Liver (tissue), 9 donors: ENCODE results near the gene ASXL2. TPM values are rescaled to one million over a fixed set of nuclear protein-coding genes. Genes with fewer than 3 reads are reported as not detected.

Experiments used
- DNase-seq: peaks from one replicate; pipeline ENCODE4 v3.0.0-alpha.2; 2017; ENCODE audit warnings: low spot score
- H3K27ac ChIP-seq, 2 donors: one replicate each; pipeline ENCODE4 v1.7.0; 2013; ENCODE audit warnings: inconsistent platforms in 2 of 2, low read length in 2 of 2, control low read depth in 1 of 2, low read depth in 1 of 2, mild to moderate bottlenecking in 1 of 2
- H3K27me3 ChIP-seq, 4 donors: one replicate each; pipeline versions ENCODE4 v1.6.1 to v1.7.0; 2013; ENCODE audit warnings: low read length in 3 of 4, inconsistent platforms in 1 of 4, mild to moderate bottlenecking in 1 of 4, moderate library complexity in 1 of 4; ENCODE audit not compliant: control insufficient read depth in 4 of 4, insufficient read depth in 4 of 4
- H3K36me3 ChIP-seq, 4 donors: one replicate each; pipeline versions ENCODE4 v1.6.1 to v1.7.0; 2013; ENCODE audit warnings: low read length in 3 of 4, mild to moderate bottlenecking in 3 of 4, low read depth in 1 of 4, moderate library complexity in 1 of 4; ENCODE audit not compliant: control insufficient read depth in 4 of 4, insufficient read depth in 3 of 4
- H3K4me1 ChIP-seq, 4 donors: one replicate each; pipeline versions ENCODE4 v1.6.1 to v1.7.0; 2013; ENCODE audit warnings: low read length in 3 of 4, mild to moderate bottlenecking in 3 of 4, moderate library complexity in 1 of 4; ENCODE audit not compliant: control insufficient read depth in 4 of 4, insufficient read depth in 4 of 4
- H3K4me3 ChIP-seq, 3 donors: one replicate each; pipeline versions ENCODE4 v1.6.1 to v1.7.0; 2013; ENCODE audit warnings: low read length in 3 of 3, control low read depth in 1 of 3, low read depth in 1 of 3, mild to moderate bottlenecking in 1 of 3
- H3K9ac ChIP-seq, 2 donors: one replicate each; pipeline ENCODE4 v1.7.0; 2013; ENCODE audit warnings: low read length in 2 of 2, mild to moderate bottlenecking in 2 of 2, moderate library complexity in 2 of 2, control low read depth in 1 of 2, low read depth in 1 of 2
- H3K9me3 ChIP-seq, 4 donors: one replicate each; pipeline versions ENCODE4 v1.6.1 to v1.7.0; 2013; ENCODE audit warnings: low read length in 3 of 4; ENCODE audit not compliant: control insufficient read depth in 4 of 4
- ATF3 ChIP-seq: IDR thresholded peaks from 2 replicates; pipeline ENCODE4 v1.6.1; 2016; ENCODE audit warnings: antibody characterized with exemption
- CTCF ChIP-seq: fragments of 150-350 bp; IDR thresholded peaks from 2 replicates; pipeline ENCODE4 v1.5.1; 2017; ENCODE audit warnings: improper control_type of control experiment, low read depth, low read length; ENCODE audit not compliant: missing input control
- EGR1 ChIP-seq, 2 donors: IDR thresholded peaks; 2 replicates each; pipeline ENCODE4 v1.6.1; 2016 to 2018; ENCODE audit warnings: antibody characterized with exemption in 2 of 2, low read depth in 2 of 2
- FOXA1 ChIP-seq: IDR thresholded peaks from 2 replicates; pipeline ENCODE4 v1.6.1; 2016; ENCODE audit warnings: antibody characterized with exemption
- FOXA2 ChIP-seq: IDR thresholded peaks from 2 replicates; pipeline ENCODE4 v1.6.1; 2016; ENCODE audit warnings: antibody characterized with exemption
- GABPA ChIP-seq, 2 donors: IDR thresholded peaks in 1 of 2; conservative IDR thresholded peaks in 1 of 2; 2 replicates each; pipeline ENCODE4 v1.6.1; 2016; ENCODE audit warnings: antibody characterized with exemption in 2 of 2, mild to moderate bottlenecking in 1 of 2, moderate library complexity in 1 of 2
- HNF4A ChIP-seq, 2 donors: conservative IDR thresholded peaks; 2 replicates each; pipeline ENCODE4 v1.6.1; 2016; ENCODE audit warnings: antibody characterized with exemption in 2 of 2, mild to moderate bottlenecking in 2 of 2
- HNF4G ChIP-seq: IDR thresholded peaks from 2 replicates; pipeline ENCODE4 v1.6.1; 2016; ENCODE audit warnings: antibody characterized with exemption
- JUND ChIP-seq, 2 donors: IDR thresholded peaks; 2 replicates each; pipeline ENCODE4 v1.6.1; 2016; ENCODE audit warnings: antibody characterized with exemption in 2 of 2
- MAX ChIP-seq: IDR thresholded peaks from 2 replicates; pipeline ENCODE4 v1.6.1; 2016; ENCODE audit warnings: antibody characterized with exemption
- NR2F2 ChIP-seq: IDR thresholded peaks from 2 replicates; pipeline ENCODE4 v1.6.1; 2016; ENCODE audit warnings: antibody characterized with exemption
- RAD21 ChIP-seq, 2 donors: IDR thresholded peaks; 2 replicates each; pipeline ENCODE4 v1.6.1; 2016; ENCODE audit warnings: antibody characterized with exemption in 2 of 2, mild to moderate bottlenecking in 2 of 2
- REST ChIP-seq: IDR thresholded peaks from 2 replicates; pipeline ENCODE4 v1.6.1; 2016; ENCODE audit warnings: antibody characterized with exemption, mild to moderate bottlenecking
- RXRA ChIP-seq, 2 donors: IDR thresholded peaks; 2 replicates each; pipeline ENCODE4 v1.6.1; 2017 to 2018; ENCODE audit warnings: antibody characterized with exemption in 2 of 2, mild to moderate bottlenecking in 1 of 2
- SP1 ChIP-seq: IDR thresholded peaks from 2 replicates; pipeline ENCODE4 v1.6.1; 2018; ENCODE audit warnings: antibody characterized with exemption, mild to moderate bottlenecking
- TAF1 ChIP-seq: conservative IDR thresholded peaks from 2 replicates; pipeline ENCODE4 v1.6.1; 2016; ENCODE audit warnings: antibody characterized with exemption, mild to moderate bottlenecking
- YY1 ChIP-seq: IDR thresholded peaks from 2 replicates; pipeline ENCODE4 v1.6.1; 2016; ENCODE audit warnings: antibody characterized with exemption, mild to moderate bottlenecking
- ZBTB33 ChIP-seq: IDR thresholded peaks from 2 replicates; pipeline ENCODE4 v1.6.1; 2016; ENCODE audit warnings: antibody characterized with exemption
- WGBS: extraction: QIAGEN DNeasy Blood & Tissue Kit; methylation state at CpG from one replicate; pipeline ENCODE4 v1.1.7; 2013; 5-methylcytosine and 5-hydroxymethylcytosine counted together
- polyA plus RNA-seq, 2 donors: library from polyadenylated mRNA; stranded (reverse) in 1 of 2; unstranded in 1 of 2; fragments of 200-250 nt in 1 of 2; fragments of >200 nt in 1 of 2; fragmentation: Nextera tagmentation in 1 of 2; extraction: Ambion mirVana in 1 of 2; gene quantifications; one replicate each; pipeline versions ENCODE4 v1.2.1 to v1.2.3, GENCODE V29; 2013 to 2015
- total RNA-seq, 2 donors: library from RNA; depleted of rRNA; stranded (reverse); fragments of >200 nt; gene quantifications; one replicate each; pipeline ENCODE4 v1.2.3, GENCODE V29; 2014
- donor health status: healthy.
- donor health status: healthy.
- donor health status: healthy.
- donor health status: healthy.
- donor health status: healthy.

The ASXL2 gene
- total and polyA plus RNA-seq, 4 donors, result 2.4 to 7.3 (median 4.4) TPM

- TF ChIP-seq NR2F2 (no peak), FOXA1 (no peak), ZBTB33 (no peak), HNF4A (conservative IDR thresholded peaks at IDR 0.05) (no peak), JUND (IDR thresholded peaks at IDR 0.05) (no peak), SP1 (no peak), HNF4G (no peak), MAX (no peak), FOXA2 (no peak), RAD21 (IDR thresholded peaks at IDR 0.05) (no peak), ATF3 (no peak), CTCF (no peak), RXRA (IDR thresholded peaks at IDR 0.05) (no peak), YY1 (no peak), GABPA (IDR thresholded peaks at IDR 0.05 in 1 of 2, conservative IDR thresholded peaks at IDR 0.05 in 1 of 2) (no peak), TAF1 (no peak), EGR1 (IDR thresholded peaks at IDR 0.05; ENCODE audit: low read depth in 2 of 2) (no peak)
- Histone ChIP-seq H3K27ac (no peak overlapping the region), H3K9ac (no peak overlapping the region), H3K4me1 (peaks cover 0 to 5% (median 0%) of the 10 kb centered on the region in 4 donors), H3K9me3 (no peaks in the 10 kb centered on the region), H3K36me3 (no peaks in the 10 kb centered on the region), H3K27me3 (no peaks in the 10 kb centered on the region), H3K4me3 (no peak overlapping the region)
- DNase-seq, result no peak
- whole genome bisulfite sequencing, result 81% methylated on average over 5 of the region's 5 CpGs
Observed at GRCh38 chr2:25712455-25712854, 165.8 kb downstream of the ASXL2 start.

GRCh38 chr2:25711675-25712354, 166.5 kb downstream of the ASXL2 start:
- H3K27me3 ChIP-seq, result no peaks in the 10 kb centered on the region
- no peak overlapping the region for H3K27ac ChIP-seq
- H3K36me3 ChIP-seq, result no peaks in the 10 kb centered on the region
- TF ChIP-seq REST, result no peak
- no peaks in the 10 kb centered on the region for H3K9me3 ChIP-seq
- WGBS, result 52% methylated on average over 12 of the region's 12 CpGs
- H3K4me3 ChIP-seq, result no peak overlapping the region
- no peak for DNase-seq
- no peak overlapping the region for H3K9ac ChIP-seq
- H3K4me1 ChIP-seq, result peaks cover 0 to 5% (median 0%) of the 10 kb centered on the region in 4 donors
